Endothelial cell of umbilical vein (primary cell): ENCODE results near the gene HNRNPU. TPM values are rescaled to one million over a fixed set of nuclear protein-coding genes. Genes with fewer than 3 reads are reported as not detected.

Source experiments
- BruUV-seq: library from RNA; stranded (reverse); fragments of 400-500 nt; replicated peaks from 2 replicates; lab custom pipeline; 2021; lab: Mats Ljungman, UMichigan
- CTCF ChIA-PET: fragments of 300-600, 350-600 bp; sonication (Branson Sonifier 250); formaldehyde crosslinking; loops from one replicate; lab custom pipeline; 2021; ENCODE audit warnings: antibody characterized with exemption, inconsistent platforms; lab: Charles Lee
- POLR2A ChIA-PET: fragments of 300-600, 350-600 bp; sonication (Branson Sonifier 250); formaldehyde crosslinking; loops from one replicate; lab custom pipeline; 2021; ENCODE audit warnings: antibody characterized with exemption, inconsistent platforms; lab: Charles Lee
- DNase-seq: peaks from one replicate; pipeline ENCODE4 v3.0.0-alpha.2; 2011; ENCODE audit warnings: low read depth, low spot score
- FAIRE-seq: peaks from 2 replicates; lab custom pipeline; 2011; peaks lifted over from hg19 to GRCh38; lab: Jason Lieb, UNC
- H2AFZ ChIP-seq: 2 replicates; pipeline ENCODE4 v1.6.0; 2012; ENCODE audit warnings: low read depth, low read length, control low read depth, inconsistent platforms
- H3K27ac ChIP-seq: 2 replicates; pipeline ENCODE4 v1.5.1; 2011; ENCODE audit warnings: low read depth, mild to moderate bottlenecking, control low read depth, low read length, moderate library complexity; ENCODE audit not compliant: insufficient read depth
- H3K27me3 ChIP-seq, 2 experiments: 2 replicates each; pipeline versions ENCODE4 v1.6.0 to v1.6.1; 2011; ENCODE audit warnings: low read length in 2 of 2, mixed read lengths in 1 of 2; ENCODE audit not compliant: control insufficient read depth in 2 of 2, insufficient read depth in 2 of 2
- H3K36me3 ChIP-seq, 2 experiments: 2 replicates in 1 of 2; 3 replicates in 1 of 2; pipeline ENCODE4 v1.5.1; 2011; ENCODE audit warnings: low read length in 2 of 2, mild to moderate bottlenecking in 1 of 2, moderate library complexity in 1 of 2; ENCODE audit not compliant: control insufficient read depth in 2 of 2, insufficient read depth in 2 of 2; ENCODE audit errors: extremely low read depth in 1 of 2
- H3K4me1 ChIP-seq: 3 replicates; pipeline ENCODE4 v1.5.1; 2011; ENCODE audit warnings: mild to moderate bottlenecking, low read length; ENCODE audit not compliant: control insufficient read depth, insufficient read depth; ENCODE audit errors: extremely low read depth
- H3K4me2 ChIP-seq: 2 replicates; pipeline ENCODE4 v1.6.1; 2011; ENCODE audit warnings: low read length, control low read depth, mixed read lengths; ENCODE audit not compliant: insufficient read depth
- H3K4me3 ChIP-seq, 3 experiments: fragments of 200-600 bp in 1 of 3; sonication (generic), shearing (Covaris generic) in 1 of 3; replicated peaks in 1 of 3; 2 replicates each; pipeline ENCODE4 v1.5.1; 2011 to 2016; ENCODE audit warnings: control low read depth in 3 of 3, low read length in 3 of 3, mild to moderate bottlenecking in 2 of 3, inconsistent platforms in 1 of 3, low read depth in 1 of 3, moderate library complexity in 1 of 3; ENCODE audit not compliant: insufficient read depth in 1 of 3
- H3K79me2 ChIP-seq: 2 replicates; pipeline ENCODE4 v1.6.0; 2012; ENCODE audit warnings: low read length, inconsistent platforms; ENCODE audit not compliant: control insufficient read depth, insufficient read depth
- H3K9ac ChIP-seq: replicated peaks from 2 replicates; pipeline ENCODE3; 2011; ENCODE audit warnings: low read length, control low read depth; ENCODE audit not compliant: insufficient read depth; ENCODE audit errors: extremely low read depth
- H3K9me1 ChIP-seq: replicated peaks from 3 replicates; pipeline ENCODE4 v1.6.0; 2011; ENCODE audit warnings: mild to moderate bottlenecking, low read length; ENCODE audit not compliant: control insufficient read depth, insufficient read depth; ENCODE audit errors: extremely low read depth
- H3K9me3 ChIP-seq: replicated peaks from 2 replicates; pipeline ENCODE4 v1.5.1; 2012; ENCODE audit warnings: low read length, inconsistent platforms; ENCODE audit not compliant: control insufficient read depth, insufficient read depth
- H4K20me1 ChIP-seq: replicated peaks from 2 replicates; pipeline ENCODE3; 2011; ENCODE audit warnings: mild to moderate bottlenecking, low read length; ENCODE audit not compliant: control insufficient read depth, insufficient read depth; ENCODE audit errors: extremely low read depth
- EZH2 ChIP-seq: IDR thresholded peaks from 2 replicates; pipeline ENCODE4 v1.6.1; 2012; ENCODE audit warnings: borderline replicate concordance, low read depth, mild to moderate bottlenecking, moderate library complexity, low read length, inconsistent platforms; ENCODE audit not compliant: severe bottlenecking
- FOS ChIP-seq: IDR thresholded peaks from 2 replicates; pipeline ENCODE4 v1.6.1; 2011; ENCODE audit warnings: mild to moderate bottlenecking, low read length, moderate library complexity, borderline replicate concordance; ENCODE audit not compliant: insufficient read depth
- GATA2 ChIP-seq: IDR thresholded peaks from 2 replicates; pipeline ENCODE4 v1.7.0; 2011; ENCODE audit warnings: low read depth, mild to moderate bottlenecking, moderate library complexity, mixed read lengths, low read length; ENCODE audit not compliant: insufficient read length, insufficient read depth
- JUN ChIP-seq: IDR thresholded peaks from 2 replicates; pipeline ENCODE4 v1.6.1; 2011; ENCODE audit warnings: borderline replicate concordance, low read depth; ENCODE audit not compliant: insufficient read length, insufficient read depth
- MYC ChIP-seq: IDR thresholded peaks from one replicate; pipeline ENCODE4 v1.6.1; 2011; ENCODE audit warnings: mild to moderate bottlenecking, low read depth, low read length
- POLR2A ChIP-seq: IDR thresholded peaks from 2 replicates; pipeline ENCODE4 v1.6.1; 2012; ENCODE audit warnings: low read depth, mild to moderate bottlenecking, control low read depth, low read length
- POLR2AphosphoS5 ChIP-seq: IDR thresholded peaks from 2 replicates; pipeline ENCODE4 v1.6.1; 2012; ENCODE audit warnings: low read depth, mild to moderate bottlenecking, control low read depth, low read length, moderate library complexity; ENCODE audit not compliant: insufficient read depth
- dilution Hi-C: fragments of 300-500 bp; cut with MboI; formaldehyde crosslinking; loops from one replicate; pipeline ENCODE4 v1.15.0; 2019; ENCODE audit warnings: low sequenced_read_pairs; ENCODE audit not compliant: extremely low pct_ligation_motif_present
- intact Hi-C: fragments of 100-400 bp; cut with micrococcal nuclease; formaldehyde crosslinking; loops from one replicate; pipeline ENCODE4 v1.10.0; 2022
- polyA plus RNA-seq, 4 experiments: library from polyadenylated mRNA; depleted of rRNA in 3 of 4; stranded (reverse) in 3 of 4; unstranded in 1 of 4; fragments of >200 nt; gene quantifications; 2 replicates each; pipeline versions ENCODE4 v1.2.1 to v1.2.3, GENCODE V29; 2011 to 2012; ENCODE audit warnings: missing spikeins in 1 of 4
- total RNA-seq: library from RNA; stranded (reverse); gene quantifications from 2 replicates; pipeline ENCODE4 v1.2.3, GENCODE V29; 2021
- TF ChIP-seq, protein P1 (sequence below): IDR thresholded peaks from 2 replicates; pipeline ENCODE4 v1.6.1; 2011; ENCODE audit not compliant: insufficient read depth, insufficient read length
- TF ChIP-seq, protein P2 (sequence below), 2 donors: IDR thresholded peaks; 1 replicate in 1 of 2; 2 replicates in 1 of 2; pipeline ENCODE4 v1.5.1; 2011; ENCODE audit warnings: low read length in 2 of 2, mild to moderate bottlenecking in 2 of 2, moderate library complexity in 2 of 2, control low read depth in 1 of 2, inconsistent platforms in 1 of 2, low read depth in 1 of 2; ENCODE audit not compliant: insufficient read depth in 1 of 2; ENCODE audit errors: extremely low read depth in 1 of 2

HNRNPU gene
- total and polyA plus RNA-seq, 2 donors (not counting 3 experiments of a cell fraction or from before 2014, with no cell fraction given) = 68.7 to 417 TPM

DNA sequence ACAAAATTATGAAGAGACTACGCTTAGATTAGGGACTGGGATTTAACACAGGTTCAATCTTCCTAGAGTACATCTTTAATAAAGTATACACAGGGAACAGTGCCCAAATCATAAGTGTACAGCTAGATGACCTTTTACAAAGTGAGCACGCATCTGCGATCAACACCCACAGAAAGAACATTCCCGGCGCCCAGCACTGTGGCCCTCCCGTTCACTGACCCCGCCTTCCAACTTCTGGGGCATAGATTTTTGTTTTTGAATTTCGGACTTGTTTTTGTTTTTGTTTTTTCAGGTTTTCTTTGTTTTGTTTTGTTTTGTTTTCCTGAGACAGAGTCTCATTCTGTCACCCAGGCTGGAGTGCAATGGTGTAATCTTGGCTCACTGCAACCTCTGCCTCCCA is 59.5 kb downstream of the HNRNPU start:
- H3K9me1 ChIP-seq = no peaks in the 10 kb centered on the region
- no peak overlapping the region for H3K4me3 ChIP-seq
- CTCF ChIA-PET = interaction anchor here (5.6 kb wide), 1 partner anchor 237 kb away, joined by 131 read pairs; no protein-coding TSS in a partner anchor
- H3K9ac ChIP-seq = no peak overlapping the region
- no peaks in the 10 kb centered on the region for H3K9me3 ChIP-seq
- H3K79me2 ChIP-seq = no peaks in the 10 kb centered on the region
- no peaks in the 10 kb centered on the region for H3K36me3 ChIP-seq
- no peak for TF ChIP-seq POLR2AphosphoS5
- no peak for TF ChIP-seq POLR2A
- no peak for TF ChIP-seq FOS
- TF ChIP-seq, protein P1, sequence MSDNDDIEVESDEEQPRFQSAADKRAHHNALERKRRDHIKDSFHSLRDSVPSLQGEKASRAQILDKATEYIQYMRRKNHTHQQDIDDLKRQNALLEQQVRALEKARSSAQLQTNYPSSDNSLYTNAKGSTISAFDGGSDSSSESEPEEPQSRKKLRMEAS = no peak
- TF ChIP-seq, protein P2, sequence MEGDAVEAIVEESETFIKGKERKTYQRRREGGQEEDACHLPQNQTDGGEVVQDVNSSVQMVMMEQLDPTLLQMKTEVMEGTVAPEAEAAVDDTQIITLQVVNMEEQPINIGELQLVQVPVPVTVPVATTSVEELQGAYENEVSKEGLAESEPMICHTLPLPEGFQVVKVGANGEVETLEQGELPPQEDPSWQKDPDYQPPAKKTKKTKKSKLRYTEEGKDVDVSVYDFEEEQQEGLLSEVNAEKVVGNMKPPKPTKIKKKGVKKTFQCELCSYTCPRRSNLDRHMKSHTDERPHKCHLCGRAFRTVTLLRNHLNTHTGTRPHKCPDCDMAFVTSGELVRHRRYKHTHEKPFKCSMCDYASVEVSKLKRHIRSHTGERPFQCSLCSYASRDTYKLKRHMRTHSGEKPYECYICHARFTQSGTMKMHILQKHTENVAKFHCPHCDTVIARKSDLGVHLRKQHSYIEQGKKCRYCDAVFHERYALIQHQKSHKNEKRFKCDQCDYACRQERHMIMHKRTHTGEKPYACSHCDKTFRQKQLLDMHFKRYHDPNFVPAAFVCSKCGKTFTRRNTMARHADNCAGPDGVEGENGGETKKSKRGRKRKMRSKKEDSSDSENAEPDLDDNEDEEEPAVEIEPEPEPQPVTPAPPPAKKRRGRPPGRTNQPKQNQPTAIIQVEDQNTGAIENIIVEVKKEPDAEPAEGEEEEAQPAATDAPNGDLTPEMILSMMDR (IDR thresholded peaks at IDR 0.05; ENCODE audit: extremely low read depth in 1 of 2, insufficient read depth in 1 of 2, low read depth in 1 of 2, low read length in 2 of 2) = no peak
- TF ChIP-seq EZH2 = no peak
- TF ChIP-seq JUN = no peak
- no peak for TF ChIP-seq MYC
- no peak for TF ChIP-seq GATA2
- BruUV-seq = no TSS peak
- FAIRE-seq (no peak), DNase-seq (no peak)
- no peak overlapping the region for H2AFZ ChIP-seq
- POLR2A ChIA-PET = no interaction called here
- no peak overlapping the region for H3K4me2 ChIP-seq
- H3K27ac ChIP-seq = no peak overlapping the region
- no peaks in the 10 kb centered on the region for H3K27me3 ChIP-seq
- no peaks in the 10 kb centered on the region for H4K20me1 ChIP-seq
- no peaks in the 10 kb centered on the region for H3K4me1 ChIP-seq
- dilution Hi-C loops (no loop called here), intact Hi-C loops (no loop called here)
